Stomach (tissue), 9 donors: ENCODE results near the gene SCAND1. TPM values are rescaled to one million over a fixed set of nuclear protein-coding genes. Genes with fewer than 3 reads are reported as not detected.
A peak's percentile ranks its signal among the peaks of the same experiment; 100 is the strongest.

Experiments
- DNase-seq, 2 donors: peaks; one replicate each; pipeline versions ENCODE4 v3.0.0 to v3.0.0-alpha.2; 2013 to 2019
- H3K27ac ChIP-seq, 5 donors: fragments of 200-600 bp in 4 of 5; sonication (generic) in 4 of 5; one replicate each; pipeline ENCODE4 v1.5.1; 2013 to 2019; ENCODE audit warnings: mild to moderate bottlenecking in 1 of 5, moderate library complexity in 1 of 5
- H3K27me3 ChIP-seq, 3 donors: fragments of 200-600 bp; sonication (generic); one replicate each; pipeline ENCODE4 v1.5.1; 2017 to 2019; ENCODE audit warnings: mixed run types in 1 of 3
- H3K36me3 ChIP-seq, 4 donors: fragments of 200-600 bp; sonication (generic); 1 replicate in 3 of 4; 2 replicates in 1 of 4; pipeline ENCODE4 v1.5.1; 2016 to 2019
- H3K4me1 ChIP-seq, 4 donors: fragments of 200-600 bp; sonication (generic); one replicate each; pipeline ENCODE4 v1.5.1; 2016 to 2019
- H3K4me3 ChIP-seq, 4 donors: fragments of 200-600 bp; sonication (generic) in 3 of 4; one replicate each; pipeline ENCODE4 v1.5.1; 2016 to 2019; ENCODE audit warnings: mild to moderate bottlenecking in 1 of 4
- H3K9me3 ChIP-seq, 4 donors: fragments of 200-600 bp; sonication (generic); one replicate each; pipeline ENCODE4 v1.5.1; 2016 to 2019
- CTCF ChIP-seq, 7 experiments: fragments of 450-650 bp in 4 of 7; fragments of 200-600 bp in 3 of 7; sonication (generic) in 3 of 7; IDR thresholded peaks; one replicate each; pipeline ENCODE4 v1.5.1; 2016 to 2019; ENCODE audit warnings: antibody characterized with exemption in 7 of 7, control low read depth in 2 of 7, mild to moderate bottlenecking in 1 of 7
- EP300 ChIP-seq: sonication (generic); formaldehyde crosslinking; IDR thresholded peaks from one replicate; pipeline ENCODE4 v1.6.1; 2017; ENCODE audit warnings: antibody characterized with exemption
- POLR2A ChIP-seq, 4 donors: fragments of 450-650 bp; IDR thresholded peaks; one replicate each; pipeline ENCODE4 v1.6.1; 2016; ENCODE audit warnings: antibody characterized with exemption in 4 of 4, control low read depth in 2 of 4, mild to moderate bottlenecking in 1 of 4, moderate library complexity in 1 of 4
- POLR2AphosphoS5 ChIP-seq, 3 donors: sonication (generic); formaldehyde crosslinking; IDR thresholded peaks; one replicate each; pipeline ENCODE4 v1.6.1; 2016; ENCODE audit warnings: antibody characterized with exemption in 3 of 3
- WGBS, 5 donors: extraction: QIAGEN DNeasy Blood & Tissue Kit in 3 of 5; methylation state at CpG; one replicate each; pipeline versions ENCODE4 v1.1.5 to v1.1.7; 2013 to 2018; 5-methylcytosine and 5-hydroxymethylcytosine counted together
- intact Hi-C: fragments of 100-400 bp; cut with DNase I; formaldehyde crosslinking; loops from one replicate; pipeline ENCODE4 v1.15.1; 2023; ENCODE audit warnings: low total_unique reads
- polyA plus RNA-seq, 3 donors: library from polyadenylated mRNA; stranded (reverse); fragments of 200-250 nt; gene quantifications; one replicate each; pipeline ENCODE4 v1.2.3, GENCODE V29; 2013
- total RNA-seq, 5 donors: library from RNA; depleted of rRNA; stranded (reverse); fragments of >200 nt; gene quantifications; one replicate each; pipeline versions ENCODE4 v1.1.0 to v1.2.3, GENCODE V29; 2014 to 2016
- donor health status: healthy with polysubstance abuse.
- donor health status: Bipolar disorder and iron deficiency.
- donor health status: healthy.

The SCAND1 gene
- total and polyA plus RNA-seq, 8 donors = 16.9 to 246 (median 136) TPM

GRCh38 chr20:35920523-35920922 lies 33.8 kb downstream of the SCAND1 start:
- Histone ChIP-seq H3K27me3 (no peaks in the 10 kb centered on the region), H3K9me3 (no peaks in the 10 kb centered on the region), H3K4me1 (no peaks in the 10 kb centered on the region), H3K36me3 (peaks cover 52 to 92% (median 81%) of the 10 kb centered on the region in 4 donors), H3K4me3 (no peak overlapping the region), H3K27ac (no peak overlapping the region)
- 93 to 98% (median 96%) methylated on average over 3 of the region's 3 CpGs for WGBS, 5 donors
- DNase-seq = no peak
- intact Hi-C loops = no loop called here
- TF ChIP-seq POLR2A (IDR thresholded peaks at IDR 0.05) (no peak), EP300 (no peak), CTCF (IDR thresholded peaks at IDR 0.05) (no peak), POLR2AphosphoS5 (IDR thresholded peaks at IDR 0.05) (no peak)

GRCh38 chr20:35918021-35918420 lies 36.3 kb downstream of the SCAND1 start:
- Histone ChIP-seq H3K4me3 (no peak overlapping the region), H3K36me3 (peaks cover 74 to 97% (median 94%) of the 10 kb centered on the region in 4 donors), H3K27me3 (no peaks in the 10 kb centered on the region), H3K27ac (no peak overlapping the region), H3K4me1 (no peaks in the 10 kb centered on the region), H3K9me3 (no peaks in the 10 kb centered on the region)
- no peak for TF ChIP-seq EP300
- no peak for TF ChIP-seq POLR2A (IDR thresholded peaks at IDR 0.05)
- no peak for TF ChIP-seq CTCF (IDR thresholded peaks at IDR 0.05)
- no peak for TF ChIP-seq POLR2AphosphoS5 (IDR thresholded peaks at IDR 0.05)
- intact Hi-C loops = no loop called here
- 96 to 100% (median 100%) methylated on average over 1 of the region's 1 CpG for WGBS, 5 donors
- no peak for DNase-seq

- peaks cover 74 to 100% (median 96%) of the 10 kb centered on the region in 4 donors for H3K36me3 ChIP-seq
- H3K27me3 ChIP-seq = no peaks in the 10 kb centered on the region
- no peak for DNase-seq
- H3K27ac ChIP-seq = no peak overlapping the region
- intact Hi-C loops = no loop called here
- H3K9me3 ChIP-seq = no peaks in the 10 kb centered on the region
- WGBS, 5 donors = 60 to 71% (median 68%) methylated on average over 3 of the region's 3 CpGs
- TF ChIP-seq CTCF (IDR thresholded peaks at IDR 0.05) = no peak
- TF ChIP-seq POLR2A (IDR thresholded peaks at IDR 0.05) = no peak
- no peak for TF ChIP-seq EP300
- no peak for TF ChIP-seq POLR2AphosphoS5 (IDR thresholded peaks at IDR 0.05)
- H3K4me1 ChIP-seq = no peaks in the 10 kb centered on the region
- H3K4me3 ChIP-seq = no peak overlapping the region
Measured at GRCh38 chr20:35917077-35917476, 37.2 kb downstream of the SCAND1 start.

GRCh38 chr20:35912881-35913280 lies 41.4 kb downstream of the SCAND1 start:
- Histone ChIP-seq H3K27ac (no peak overlapping the region), H3K4me3 (no peak overlapping the region), H3K27me3 (no peaks in the 10 kb centered on the region), H3K36me3 (peaks cover 40 to 86% (median 73%) of the 10 kb centered on the region in 4 donors), H3K9me3 (no peaks in the 10 kb centered on the region), H3K4me1 (no peaks in the 10 kb centered on the region)
- WGBS, 5 donors = 83 to 92% (median 89%) methylated on average over 4 of the region's 4 CpGs
- TF ChIP-seq CTCF (IDR thresholded peaks at IDR 0.05) = no peak
- no peak for TF ChIP-seq EP300
- no peak for TF ChIP-seq POLR2A (IDR thresholded peaks at IDR 0.05)
- no peak for TF ChIP-seq POLR2AphosphoS5 (IDR thresholded peaks at IDR 0.05)
- intact Hi-C loops = no loop called here
- peak in 1 of 2 donors; percentile 8 for DNase-seq
